ENCODE results near the gene HIBADH.

HIBADH gene

DNA sequence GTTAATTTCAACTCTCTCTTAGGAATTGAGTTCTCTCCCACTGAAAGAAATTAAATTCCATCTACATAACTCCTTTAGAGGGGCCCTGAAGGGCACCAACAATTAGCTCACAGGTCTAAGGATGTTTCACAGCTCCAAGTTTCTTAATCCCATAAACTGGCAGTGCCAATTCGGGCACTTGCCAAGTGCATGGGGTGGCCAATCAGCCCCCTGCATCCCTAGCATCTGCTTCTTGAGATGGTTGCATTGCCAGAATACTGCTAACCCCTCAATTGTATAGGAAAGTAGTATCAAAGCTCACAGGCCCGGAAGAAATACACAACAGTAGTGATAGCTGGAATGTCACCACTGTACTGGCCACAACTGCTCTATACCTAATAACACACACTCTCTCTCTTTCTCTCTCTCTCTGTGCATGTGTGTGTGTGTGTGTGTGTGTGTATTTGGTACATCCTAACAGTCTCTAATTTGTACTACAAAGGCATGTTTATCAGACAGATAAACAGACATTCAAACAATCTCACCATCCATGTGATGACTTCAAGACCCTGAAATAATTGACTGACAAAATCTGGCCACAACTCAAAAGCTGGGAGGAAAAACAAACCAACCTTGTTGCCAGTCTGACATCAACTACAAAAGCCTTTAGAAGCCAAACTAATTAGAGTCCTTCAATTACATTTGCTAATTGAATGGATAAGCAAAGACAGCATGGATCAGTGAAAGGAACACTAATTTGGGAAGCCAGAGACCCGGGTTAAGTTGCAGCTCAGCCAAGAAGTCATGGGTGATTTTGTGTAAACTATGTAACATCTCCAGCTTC, 27.8 kb downstream of the HIBADH start:
- no peak for DNase-seq

DNA sequence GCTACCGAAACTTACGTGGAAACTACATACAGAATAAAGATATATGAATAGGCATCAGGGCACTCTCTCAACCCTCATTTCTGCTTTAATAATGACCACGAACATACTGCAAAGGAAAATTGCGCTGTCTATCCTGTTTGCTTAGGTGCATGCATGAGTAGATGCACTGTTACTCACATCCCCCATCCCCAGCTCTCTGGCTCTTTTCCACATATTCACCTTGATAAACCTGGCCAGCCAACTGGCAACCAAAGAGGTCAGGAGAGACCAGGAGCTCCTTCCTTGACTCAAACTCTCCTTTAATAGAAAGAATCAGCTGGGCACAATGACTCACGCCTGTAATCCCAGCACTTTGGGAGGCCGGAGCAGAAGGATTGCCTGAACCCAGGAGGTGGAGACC, 29.6 kb downstream of the HIBADH start:
- no peak for DNase-seq

DNA sequence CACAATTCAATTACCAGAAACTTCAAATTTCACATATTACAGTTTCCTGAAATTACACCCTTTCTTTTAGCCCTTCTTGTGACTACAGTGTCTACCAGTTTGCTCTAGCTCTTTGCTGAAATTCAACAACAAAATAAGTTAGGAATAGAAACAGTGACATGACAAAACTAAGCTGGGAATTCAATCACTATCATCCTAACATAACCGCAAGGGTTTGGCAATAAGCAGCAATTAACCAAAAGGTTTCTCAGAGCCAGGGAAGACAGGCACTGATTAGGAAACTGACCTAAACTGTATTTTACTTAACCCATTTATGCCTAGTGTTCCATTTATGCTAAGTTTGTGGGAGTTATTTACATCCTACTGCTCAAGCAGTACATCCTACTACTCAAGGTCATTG, 31.3 kb downstream of the HIBADH start:
- DNase-seq, result no peak

DNA sequence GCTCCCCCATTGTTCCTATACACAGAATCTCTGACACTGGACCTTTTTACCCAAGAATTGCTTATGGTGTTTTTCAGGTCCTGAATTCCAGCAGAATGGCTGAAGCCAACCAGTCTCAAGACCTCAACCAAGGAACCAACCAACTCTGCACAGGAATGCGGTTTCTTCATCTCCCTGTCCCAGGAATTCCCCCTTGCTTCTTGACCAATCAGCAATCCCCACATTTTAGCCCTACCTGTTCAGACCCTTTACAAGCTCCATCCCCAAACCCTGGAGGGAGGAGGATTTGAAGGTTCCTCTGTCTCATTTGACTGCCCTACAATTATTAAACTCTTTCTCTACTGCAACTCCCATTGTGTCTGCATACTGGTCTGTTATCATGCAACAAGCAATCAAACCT, 35.5 kb downstream of the HIBADH start:
- no peak for DNase-seq

DNA sequence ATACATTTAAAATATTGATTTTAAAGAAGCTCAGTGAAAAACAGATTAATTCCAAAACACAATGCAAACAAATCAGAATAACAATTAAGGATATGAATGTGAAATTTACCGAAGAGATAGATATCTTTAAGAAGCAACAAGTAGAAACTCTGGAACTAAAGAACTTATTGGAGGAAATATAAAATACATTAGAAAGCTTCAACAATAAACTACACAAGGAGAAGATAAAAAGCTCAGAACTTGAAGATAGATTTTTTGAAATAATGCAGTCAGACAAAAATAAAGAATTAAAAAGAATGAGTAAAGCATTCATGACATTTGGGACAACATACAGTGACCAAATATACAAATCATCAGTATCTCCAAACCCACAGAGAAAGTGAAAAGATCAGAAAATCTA, 43.2 kb downstream of the HIBADH start:
- DNase-seq, result no peak

DNA sequence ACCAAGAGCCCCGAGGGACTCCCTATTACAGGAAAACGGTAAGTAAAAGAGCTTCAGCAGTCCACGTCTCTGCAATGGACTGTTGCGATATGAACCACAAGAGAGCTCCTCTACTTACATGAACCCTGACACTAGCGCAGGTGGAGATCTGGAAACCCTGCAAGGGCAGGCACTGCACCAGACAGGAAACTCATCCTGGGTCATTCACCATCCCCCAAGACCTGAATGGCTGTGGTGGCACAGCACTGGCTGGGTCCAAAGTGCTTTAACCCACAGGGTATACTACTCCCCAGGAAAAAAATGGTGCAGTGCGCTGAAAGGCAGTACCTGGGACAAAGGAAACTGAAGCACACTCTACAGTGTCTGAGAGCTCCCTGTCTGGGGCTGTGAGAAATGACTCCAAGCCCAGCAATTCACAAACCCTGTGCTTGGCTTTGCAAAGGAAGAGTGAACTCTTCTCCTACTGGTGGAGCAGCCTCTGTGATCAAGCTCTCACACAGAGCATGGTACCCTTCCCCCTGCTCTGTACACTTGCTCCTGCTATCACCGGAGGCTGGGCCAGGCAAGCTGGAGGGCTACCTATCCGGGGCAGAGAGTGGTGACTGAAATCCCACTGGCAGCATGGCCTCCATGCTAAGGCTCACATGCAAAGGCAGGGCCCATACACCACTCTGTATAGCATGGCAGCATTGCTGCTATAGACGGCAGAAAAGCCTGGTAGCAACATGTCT, 44.9 kb downstream of the HIBADH start:
- DNase-seq, result no peak

DNA sequence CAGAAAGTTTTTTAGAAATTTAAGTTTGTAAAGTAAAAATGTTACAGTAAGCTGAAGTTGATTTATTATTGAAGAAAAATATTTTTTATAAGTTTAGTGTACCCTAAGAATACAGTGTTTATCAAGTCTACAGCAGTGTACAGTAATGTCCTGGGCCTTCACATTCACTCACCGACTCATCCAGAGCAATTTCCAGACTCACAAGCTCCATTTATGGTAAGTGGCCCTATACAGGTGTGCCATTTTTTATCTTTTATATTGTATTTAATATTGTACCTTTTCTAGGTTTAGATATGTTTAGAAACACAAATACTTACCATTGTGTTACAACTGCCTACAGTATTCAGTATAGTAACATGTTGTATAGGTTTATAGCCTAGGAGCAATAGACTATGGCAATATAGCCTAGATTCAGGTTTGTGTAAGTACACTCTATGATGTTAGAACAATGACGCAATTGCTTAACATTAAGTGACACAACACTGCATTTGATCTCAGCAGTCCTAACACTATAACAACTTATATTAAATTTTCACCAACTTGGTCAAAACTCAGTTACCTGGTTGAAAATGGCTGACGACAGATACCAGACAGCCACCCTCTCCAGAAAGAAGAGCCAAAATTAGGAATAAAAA, 45.7 kb downstream of the HIBADH start:
- DNase-seq, result no peak

DNA sequence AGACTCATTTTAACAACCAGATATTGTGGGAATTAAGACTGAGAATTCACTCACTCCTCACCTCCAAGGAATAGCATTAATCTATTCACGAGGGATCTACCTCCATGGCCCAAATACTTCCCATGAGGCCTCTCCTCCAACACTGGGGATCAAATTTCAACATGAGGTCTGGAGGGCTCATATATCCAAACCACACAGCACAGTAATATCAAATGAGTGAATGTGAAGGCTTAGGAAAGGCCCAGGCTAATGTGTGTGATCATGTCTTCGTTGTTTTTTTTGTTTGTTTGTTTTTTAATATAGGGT, 46.5 kb downstream of the HIBADH start:
- no peak for DNase-seq

DNA sequence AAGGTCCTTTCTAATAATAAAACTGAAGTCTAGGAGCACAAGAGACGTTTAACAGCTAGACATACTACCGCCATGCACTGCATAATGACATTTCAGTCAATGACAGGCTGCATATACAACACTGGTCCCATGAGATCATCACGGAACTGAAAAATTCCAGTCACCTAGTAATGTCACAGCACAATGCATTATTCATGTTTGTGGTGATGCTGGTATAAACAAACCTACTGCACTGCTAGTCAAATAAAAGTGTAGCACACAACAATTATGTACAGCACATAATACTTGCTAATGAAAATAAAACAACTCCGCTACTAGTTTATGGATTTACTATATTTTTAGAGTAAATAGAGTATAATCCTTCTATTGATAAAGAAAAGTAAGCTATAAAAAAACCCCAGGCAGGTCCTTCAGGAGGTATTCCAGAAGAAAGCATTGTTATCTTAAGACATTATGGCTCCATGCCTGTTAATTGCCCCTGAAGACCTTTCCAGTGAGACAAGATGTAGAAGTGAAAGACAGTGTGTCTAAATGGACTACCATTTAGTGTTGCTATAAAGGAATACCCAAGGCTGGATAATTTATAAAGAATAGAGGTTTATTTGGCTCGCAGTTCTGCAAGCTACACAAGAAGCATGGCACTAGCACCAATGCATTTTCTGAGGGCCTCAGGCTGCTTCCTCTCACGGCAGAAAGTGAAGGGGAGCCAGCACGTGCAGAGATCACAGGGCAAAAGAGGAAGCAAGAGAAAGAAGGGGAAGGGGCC, 47.1 kb downstream of the HIBADH start:
- no peak for DNase-seq

DNA sequence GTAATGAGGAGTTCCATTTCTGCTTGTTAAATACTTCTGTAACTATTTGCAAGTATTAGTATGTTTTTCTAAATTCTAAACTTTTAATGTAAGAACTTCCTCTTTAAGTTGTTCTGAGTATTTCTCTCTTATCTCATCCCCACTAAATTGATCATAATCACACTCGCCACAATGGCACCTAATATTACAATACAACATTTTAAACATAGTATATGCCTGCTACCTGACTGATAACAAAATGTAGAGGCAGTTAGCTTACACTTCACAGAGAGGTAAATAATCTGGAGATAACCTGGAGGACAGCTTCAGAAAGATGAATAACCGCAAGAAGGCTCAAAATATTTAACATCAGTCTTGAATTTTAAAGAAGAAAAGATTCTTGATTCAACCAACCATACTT, 48.6 kb downstream of the HIBADH start:
- DNase-seq, result no peak

DNA sequence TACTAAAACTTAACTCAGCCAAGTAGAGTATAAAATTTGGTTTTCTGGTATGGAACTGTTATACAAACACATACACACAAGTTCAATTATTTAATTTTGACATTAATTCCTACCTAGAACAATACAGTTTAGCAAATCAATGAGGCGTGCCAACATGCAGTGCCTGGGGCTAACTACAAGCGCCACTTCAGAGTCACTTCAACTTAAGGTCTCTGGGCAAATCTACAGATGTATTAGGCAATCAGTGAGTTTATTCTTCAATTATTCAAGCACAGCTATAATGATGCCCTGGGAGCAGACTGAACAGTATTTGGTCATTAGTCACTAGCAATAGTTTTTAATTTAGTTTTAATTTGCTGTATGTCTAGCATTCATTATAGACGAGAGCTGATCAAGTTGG, 51.6 kb downstream of the HIBADH start:
- no peak for DNase-seq

DNA sequence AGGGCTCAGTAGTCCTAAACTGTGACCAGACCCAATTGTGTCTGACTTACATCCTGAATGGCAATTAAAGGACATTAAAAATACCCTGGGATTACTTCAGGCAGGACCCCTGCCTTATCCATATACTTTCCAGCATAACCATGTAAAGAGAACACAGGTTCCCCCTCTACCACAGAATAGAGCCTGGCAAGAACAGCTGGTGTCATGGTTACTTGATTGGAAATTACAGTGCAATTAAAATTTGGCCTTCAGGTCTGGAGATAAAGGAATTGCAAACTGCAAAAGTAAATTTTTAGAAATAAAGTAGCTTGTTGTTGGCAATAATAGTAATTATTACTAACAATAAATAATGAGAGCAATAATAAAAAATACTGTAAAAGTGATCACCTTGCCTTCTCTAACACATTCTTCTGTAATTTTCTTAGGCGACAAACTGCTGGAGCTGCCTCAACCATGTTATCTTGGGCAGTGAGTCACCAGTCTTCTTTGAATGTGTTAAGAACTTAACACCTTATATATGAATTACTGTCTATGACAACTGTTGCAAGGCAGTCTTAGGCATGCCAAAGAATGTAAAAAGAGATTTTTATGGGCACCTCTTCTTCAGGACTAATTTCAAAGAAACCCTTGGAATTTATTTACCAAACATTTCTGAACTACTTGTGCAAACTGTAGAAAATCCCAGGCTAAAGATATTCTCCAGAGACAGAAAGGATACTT, 53.7 kb downstream of the HIBADH start:
- DNase-seq, result no peak

DNA sequence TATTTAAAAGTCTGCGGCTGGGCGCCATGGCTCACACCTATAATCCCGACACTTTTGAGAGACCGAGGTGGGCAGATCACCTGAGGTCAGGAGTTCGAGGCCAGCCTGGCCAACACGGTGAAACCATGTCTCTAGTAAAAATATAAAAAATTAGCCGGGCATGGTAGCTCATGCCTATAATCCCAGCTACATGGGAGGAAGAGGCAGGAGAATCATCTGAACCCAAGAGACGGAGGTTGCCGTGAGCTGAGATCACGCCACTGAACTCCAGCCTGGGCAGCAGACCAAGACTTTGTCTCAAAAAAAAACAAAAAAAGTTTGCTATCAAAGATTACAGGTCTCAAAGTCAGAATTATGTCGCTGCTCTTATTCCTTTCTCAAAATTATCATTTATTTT, 55.5 kb downstream of the HIBADH start:
- DNase-seq, result no peak

DNA sequence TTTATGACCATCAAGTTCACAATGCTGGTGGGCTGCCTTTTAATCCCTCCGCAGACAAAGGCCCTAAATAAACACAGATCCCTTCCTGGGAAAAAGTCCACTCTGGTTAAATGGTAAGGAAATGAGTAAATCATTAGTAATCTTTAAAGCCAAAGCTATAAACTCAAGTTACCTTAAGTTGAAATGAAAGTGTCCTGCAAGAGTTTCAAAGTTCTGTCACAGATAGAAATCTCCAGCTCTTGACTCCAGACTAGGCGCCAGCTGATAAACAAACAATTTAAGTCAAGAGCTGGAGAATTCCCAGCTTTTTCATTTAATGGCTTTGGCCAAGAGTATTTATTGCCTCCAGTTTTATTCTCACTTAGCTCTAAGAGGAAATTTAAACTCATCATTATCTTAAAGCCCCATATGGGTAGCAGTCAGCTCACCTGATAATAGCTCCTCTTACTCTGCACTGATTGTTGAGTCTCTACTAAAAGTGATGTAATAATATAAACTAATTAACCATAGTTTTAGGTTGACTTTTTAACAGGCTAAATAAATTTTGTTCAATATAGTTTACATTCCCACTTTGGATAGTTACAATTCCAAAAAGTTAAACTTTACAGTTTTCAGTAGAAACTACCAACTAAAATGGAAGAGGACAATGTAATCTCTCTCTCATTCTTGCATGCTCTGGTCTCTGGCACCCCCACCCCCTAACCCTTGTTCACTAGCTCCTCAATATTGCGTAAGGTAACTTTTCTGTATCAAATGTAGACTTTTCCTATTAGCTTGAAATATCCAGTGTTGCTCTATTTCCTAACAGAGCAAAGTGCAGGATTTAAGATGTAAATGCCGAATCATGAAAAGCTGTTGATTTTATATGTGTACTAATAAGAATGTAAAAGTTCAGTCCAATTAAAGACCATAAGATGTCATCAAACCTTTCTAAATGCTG, 56.1 kb downstream of the HIBADH start:
- DNase-seq, result no peak

DNA sequence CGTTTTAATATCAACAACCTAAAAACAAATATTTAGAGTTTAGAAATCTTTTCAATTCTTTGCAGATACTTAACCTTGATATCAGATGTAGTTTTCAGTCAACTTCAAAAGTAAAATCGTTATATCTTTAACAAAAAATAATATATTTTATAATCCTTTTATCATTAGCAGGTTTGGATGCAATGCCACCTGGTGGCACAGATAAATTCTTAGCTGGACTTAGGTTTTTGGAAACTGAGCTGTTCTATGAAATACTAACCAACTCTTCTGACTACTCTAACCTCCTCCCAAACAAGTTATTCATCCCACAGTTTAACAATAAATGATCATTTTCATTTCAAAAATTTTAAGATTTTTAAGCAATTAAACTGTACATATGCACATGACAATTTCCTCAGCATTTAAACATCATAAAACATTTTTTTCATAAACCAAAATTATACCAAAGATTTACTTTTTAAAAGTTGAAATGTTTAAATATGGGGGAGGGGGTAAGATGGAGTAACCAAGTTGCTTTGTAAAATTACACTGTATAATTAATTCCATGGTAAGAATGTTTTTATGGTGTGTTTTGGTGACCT, 56.9 kb downstream of the HIBADH start:
- no peak for DNase-seq

DNA sequence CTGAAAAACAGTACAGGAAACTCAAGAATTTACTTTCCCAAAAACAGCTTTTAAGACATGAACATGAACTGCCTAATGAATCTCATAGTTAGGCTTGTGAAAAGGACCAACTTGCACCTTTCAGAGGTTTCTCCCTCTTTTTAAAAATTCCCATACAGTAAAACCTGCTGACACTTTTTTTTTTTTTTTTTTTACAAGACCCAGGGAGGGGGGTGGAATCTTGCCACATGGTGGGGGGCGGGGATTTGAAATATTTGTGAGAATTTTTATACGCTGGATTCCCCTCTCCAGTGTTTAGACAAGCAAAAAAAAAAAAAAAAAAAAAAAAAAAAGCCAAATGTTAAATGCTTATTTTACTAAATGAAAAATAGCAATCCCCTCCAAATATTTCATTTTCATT, 57.4 kb downstream of the HIBADH start:
- no peak for DNase-seq

DNA sequence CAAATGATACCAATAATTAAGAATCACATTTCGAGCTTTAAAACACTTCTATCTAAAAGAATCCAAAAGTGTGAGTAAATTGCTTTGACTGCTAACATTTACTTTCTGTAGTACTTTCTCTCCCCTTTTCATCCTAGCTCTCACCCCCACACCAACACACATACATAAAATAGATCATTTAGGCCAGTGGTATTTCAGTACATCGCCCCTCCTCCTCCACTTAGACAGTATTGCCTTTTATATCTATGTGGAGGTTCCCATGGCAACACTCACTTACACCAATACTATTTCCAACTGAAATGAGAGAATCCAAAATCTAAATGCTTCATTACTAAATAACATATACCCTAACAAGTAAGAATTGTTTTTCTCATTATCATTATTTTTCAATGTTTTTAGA, 58.9 kb downstream of the HIBADH start:
- no peak for DNase-seq

DNA sequence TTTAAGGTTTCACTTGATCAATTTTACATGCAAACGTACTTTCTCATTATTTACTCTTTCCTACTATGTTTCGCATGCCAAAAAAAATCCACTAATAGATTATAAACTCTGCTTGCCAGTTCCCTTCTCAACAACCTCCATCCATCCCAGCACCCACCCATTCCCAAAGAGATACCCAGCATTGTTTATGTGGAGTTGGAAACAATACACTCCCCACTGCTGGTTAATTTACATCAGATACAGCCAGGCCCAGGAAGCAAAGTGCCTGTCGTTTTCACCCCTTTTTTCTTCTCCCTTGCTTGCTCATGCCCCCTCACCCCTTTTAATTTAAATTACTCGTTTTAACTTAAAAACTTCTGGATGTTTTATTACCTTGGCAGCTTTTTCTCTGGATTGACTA, 59.9 kb downstream of the HIBADH start:
- no peak for DNase-seq

DNA sequence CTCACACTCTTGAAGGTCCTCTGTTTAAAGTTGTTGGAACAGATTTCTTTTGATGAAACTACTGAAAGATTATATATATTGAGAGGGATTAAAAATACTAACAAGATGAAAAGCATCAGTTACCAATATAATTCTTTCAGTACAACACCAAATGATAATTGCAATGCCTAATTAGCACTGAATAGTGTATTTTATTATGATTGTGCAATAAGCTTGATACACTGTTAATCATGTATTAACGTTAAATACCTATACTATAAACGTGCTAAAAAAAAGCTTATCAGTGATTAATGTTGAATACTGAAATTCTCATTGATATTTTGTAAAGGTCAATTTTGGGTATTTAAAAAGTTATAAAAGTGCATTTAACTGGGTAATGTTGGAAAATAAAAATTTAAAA, 61.5 kb downstream of the HIBADH start:
- no peak for DNase-seq

DNA sequence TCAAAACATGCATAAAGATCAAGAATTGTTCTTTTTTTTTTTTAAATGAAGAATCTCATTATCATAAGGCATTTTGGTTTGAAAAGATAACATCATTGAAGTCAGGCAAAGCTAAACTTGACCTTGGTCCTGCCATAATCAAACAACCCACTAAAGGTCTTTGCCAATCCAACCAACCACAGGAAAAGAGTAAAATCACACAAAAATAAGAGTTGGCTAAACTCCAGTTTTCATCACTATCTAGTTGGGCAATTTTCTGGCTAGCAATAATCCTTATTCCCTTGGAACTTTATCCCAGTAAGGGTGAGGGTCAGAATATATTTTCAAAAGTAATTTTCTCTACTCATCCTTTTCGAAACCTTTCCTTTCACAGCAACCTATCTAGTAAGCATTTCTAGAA, 62.4 kb downstream of the HIBADH start:
- no peak for DNase-seq

DNA sequence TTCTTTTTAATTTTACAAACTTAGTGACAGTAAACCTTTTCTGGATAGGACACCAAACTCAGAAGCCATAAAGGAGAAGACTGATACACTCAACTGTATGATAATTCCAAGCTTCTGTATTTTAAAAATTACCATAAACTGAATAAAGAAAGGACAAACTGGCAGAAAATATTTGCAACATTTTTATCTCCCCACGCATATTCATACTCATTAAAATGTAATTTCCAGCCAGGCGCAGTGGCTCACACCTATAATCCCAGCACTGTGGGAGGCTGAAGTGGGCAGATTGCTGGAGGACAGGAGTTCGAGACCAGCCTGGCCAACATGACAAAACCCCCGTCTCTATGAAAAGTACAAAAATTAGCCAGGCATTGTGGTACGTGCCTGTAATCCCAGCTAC, 67.7 kb downstream of the HIBADH start:
- no peak for DNase-seq
